HG03442 (cell line): ENCODE measurements around the gene GPT2.

Source experiments
- ATAC-seq: cut with Tn5 transposase; IDR thresholded peaks from one replicate; pipeline ENCODE4 v1.9.1; 2021; ENCODE audit warnings: mild to moderate bottlenecking, moderate library complexity; ENCODE audit not compliant: unreplicated experiment

GPT2 gene

GRCh38 chr16:46954562-46954961, 70.4 kb downstream of the GPT2 start:
- no peak for ATAC-seq

DNA sequence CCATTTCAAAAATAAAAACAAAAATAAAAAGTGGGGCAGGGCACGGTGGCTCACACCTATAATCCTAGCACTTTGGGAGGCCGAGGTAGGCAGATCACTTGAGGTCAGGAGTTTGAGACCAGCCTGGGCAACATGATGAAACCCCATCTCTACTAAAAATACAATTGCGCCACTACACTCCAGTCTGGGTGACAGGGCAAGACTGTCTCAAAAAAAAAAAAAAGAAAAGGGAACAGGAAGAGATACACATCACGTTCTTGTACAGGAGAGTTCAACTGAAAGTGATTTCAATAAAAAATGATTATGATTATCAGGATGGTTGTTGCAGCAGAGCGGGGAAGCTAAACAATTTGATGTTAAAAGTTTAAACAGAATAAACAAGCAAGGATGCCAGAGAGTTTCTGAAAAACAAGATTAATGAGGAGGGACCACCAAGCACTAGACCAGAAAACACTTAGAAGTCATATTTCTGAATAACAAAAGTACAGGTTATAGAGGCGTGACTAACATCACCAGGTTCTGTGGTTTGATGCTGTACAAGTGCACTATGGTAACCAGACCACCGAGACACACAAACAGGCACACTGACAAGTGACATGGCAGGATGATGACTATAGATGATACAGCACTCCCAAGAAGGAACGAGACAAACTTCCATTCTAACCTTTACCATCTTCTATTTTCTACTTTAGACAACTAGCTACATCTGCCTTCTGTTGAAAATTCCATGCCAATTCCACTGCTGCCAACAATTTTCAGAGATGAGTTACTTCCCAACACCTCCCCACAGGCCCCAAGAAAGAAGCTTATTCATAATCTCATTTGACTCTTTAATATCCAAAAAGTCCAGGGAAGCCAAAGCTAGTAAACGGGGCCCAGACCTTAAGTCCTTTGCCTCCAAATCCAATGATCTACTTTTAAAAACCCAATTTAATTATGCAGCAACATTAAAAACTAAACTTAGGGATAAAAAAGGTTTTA, 77.5 kb downstream of the GPT2 start:
- no peak for ATAC-seq

DNA sequence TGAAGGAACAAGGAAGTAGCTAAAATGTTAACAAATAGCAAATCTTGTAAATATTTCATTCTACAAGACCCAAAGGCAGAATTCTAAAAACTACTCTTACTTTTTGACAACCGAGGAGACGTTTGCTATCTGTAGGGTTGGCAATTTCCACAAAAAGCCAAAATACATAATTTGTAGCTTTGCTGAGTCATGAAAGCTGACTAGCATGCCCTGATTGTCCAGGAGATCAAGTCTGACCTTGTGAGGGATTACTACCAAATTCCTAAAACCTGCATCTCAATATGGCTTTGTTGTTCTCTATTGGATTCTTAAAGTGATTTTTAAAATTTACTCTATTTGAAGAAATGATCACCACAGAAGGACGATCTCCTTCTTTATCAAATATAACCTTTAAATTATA, 78.5 kb downstream of the GPT2 start:
- ATAC-seq, result no peak

DNA sequence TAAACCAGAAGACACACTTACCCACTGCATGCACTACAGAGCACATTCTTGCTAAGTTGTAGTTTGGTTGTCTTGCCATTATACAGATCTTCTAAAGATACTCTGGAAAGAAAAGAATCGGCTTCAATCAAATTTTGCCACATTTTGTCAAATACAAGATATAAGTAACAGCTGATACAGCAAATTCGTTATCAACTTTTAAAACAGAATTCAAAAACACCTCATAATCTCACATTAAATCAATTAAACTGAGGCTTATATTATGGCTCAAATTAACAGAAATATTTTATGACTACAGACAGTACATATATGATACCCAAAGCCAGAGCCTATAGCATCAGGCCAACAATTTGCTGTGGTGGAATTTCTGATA, 83.9 kb downstream of the GPT2 start:
- no peak for ATAC-seq

DNA sequence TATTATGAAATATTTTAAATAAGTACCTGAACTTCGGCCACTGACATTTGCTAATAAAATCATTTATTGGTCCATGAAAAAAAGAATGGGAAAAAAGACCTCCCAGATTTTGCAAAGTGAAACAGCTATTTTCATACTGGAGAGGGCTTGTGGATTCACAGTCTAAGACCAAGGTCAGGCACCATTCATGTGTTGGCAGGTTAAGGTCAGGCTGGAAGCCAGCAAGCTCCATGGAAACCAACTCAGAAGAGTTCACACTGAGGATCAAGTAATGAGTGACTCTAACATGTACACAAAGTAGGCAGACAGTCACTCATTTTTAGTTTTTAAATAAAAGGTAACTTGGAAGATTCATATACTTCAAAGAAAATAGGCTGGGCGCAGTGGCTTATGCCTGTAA, 85.9 kb downstream of the GPT2 start:
- ATAC-seq, result no peak

- no peak for ATAC-seq
Measured at GRCh38 chr16:46971271-46971670, 87.1 kb downstream of the GPT2 start.

DNA sequence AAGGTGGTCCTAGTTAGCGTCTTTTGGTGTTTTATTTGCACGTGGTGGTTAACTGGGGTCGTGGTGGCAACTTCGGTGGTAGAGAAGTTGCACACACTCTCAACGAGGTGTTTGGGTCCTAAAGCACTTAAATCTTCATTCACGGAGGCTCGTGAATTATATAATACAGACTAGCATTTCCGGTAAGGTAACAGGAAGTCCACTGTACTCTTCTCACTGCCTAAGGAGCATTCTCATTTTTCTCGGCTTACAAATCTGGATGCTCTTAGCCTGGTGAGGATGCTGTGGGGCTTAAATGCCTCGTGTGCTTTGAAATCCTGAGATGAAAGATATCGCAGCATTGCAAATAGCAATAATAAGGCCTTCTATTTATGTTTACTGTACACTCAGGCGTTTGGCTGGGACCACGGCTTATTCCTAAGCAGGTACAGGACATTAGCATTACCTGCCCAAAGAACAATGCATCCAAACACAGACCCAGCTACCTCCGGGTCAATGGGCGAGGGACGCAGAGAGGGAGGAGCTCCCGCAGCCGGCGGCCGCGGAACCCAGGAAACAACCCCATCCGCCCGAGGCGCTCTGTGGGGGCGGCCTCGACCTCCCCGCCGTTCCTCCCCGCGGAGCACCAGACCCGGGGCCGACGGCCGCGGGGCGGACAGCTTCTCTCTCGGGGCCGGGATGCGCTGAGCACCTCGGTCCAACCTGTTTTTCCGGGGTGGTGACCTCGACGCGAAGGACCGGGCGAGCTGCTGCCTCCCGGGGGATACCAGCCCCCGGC, 88.5 kb downstream of the GPT2 start:
- ATAC-seq, result peak; percentile 47

GRCh38 chr16:46973207-46973995, 89.2 kb downstream of the GPT2 start, which contains the start of gene DNAJA2:
Gene DNAJA2, minus strand, starts transcription at chr16:46973674. Its CDS starts 102 bp downstream, at chr16:46973572.
- ATAC-seq, result peak; percentile 83

DNA sequence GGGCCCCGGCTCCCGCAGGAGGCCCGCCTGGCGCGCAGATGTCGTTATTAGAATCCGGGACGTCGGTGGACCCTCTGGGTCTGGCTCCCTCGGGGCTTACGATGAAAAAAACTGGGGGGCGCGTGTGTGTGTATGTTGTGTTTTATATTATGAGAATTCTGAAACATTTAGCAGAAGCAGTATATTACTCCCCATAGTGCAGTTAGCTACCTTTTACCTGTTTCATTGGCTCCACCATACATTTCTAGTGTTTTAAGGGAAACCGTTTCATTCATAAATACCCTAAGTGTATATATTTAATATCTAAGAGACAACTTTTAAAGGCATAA, 89.8 kb downstream of the GPT2 start:
- ATAC-seq, result no peak

DNA sequence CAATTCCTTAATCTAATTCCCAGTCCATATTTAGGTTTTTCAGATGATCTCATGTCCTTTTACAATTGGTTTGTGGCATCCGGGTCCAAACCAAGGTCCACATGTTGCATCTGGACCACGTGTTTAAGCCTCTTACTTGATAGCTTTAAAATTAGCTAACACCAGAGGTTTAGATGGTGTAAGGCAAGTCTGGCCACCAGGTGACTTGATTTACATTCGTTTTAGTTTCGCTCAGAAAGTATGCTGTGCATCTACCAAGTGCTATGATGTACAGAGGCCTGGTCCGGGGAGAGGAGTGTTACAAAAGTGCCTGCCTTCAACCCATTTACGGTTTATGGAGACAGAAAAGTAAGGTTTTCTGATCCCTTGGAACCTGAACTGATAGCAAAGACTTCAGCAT, 90.2 kb downstream of the GPT2 start:
- no peak for ATAC-seq

DNA sequence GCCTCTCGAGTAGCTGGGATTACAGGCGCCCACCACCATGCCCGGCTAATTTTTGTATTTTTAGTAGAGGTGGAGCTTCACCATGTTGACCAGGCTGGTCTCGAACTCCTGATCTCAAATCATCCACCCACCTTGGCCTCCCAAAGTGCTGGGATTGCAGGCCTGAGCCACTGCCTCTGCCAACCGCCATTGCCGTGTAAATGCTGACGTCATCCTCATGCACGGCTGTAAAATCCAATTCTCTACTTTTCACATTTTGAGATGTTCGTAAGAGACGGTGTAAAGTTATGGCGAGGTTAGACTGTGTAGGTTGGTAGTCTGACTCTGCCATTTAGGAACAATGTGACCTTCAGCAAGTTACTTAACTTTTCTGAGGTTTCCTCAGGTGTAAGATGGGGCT, 91.0 kb downstream of the GPT2 start:
- ATAC-seq, result no peak

DNA sequence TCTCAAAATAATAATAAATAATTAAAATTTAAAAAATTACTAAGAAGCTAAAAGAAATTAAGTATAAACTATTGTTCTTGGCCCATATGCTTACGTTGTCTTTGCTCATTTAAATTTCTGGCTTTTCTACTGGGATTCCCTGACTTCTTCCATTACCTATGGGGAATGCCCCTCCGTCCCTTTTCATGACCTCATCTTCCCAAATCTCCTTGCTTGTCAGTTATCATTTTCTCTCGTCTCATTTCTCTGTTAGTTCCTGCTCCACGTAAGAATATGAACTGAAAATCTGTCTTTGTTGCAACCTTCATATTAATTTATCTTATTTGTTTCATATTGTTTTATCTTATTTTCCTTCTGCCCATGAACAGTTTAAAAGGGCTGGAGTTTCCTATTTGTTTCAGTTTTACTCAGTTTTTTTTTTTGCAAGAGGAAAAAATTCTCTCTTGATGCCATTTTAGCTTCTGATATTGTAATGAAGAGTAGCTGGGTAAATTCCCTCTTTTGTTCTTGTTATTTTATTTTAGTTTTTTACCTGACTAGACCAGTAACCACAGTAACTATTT, 91.8 kb downstream of the GPT2 start:
- no peak for ATAC-seq

DNA sequence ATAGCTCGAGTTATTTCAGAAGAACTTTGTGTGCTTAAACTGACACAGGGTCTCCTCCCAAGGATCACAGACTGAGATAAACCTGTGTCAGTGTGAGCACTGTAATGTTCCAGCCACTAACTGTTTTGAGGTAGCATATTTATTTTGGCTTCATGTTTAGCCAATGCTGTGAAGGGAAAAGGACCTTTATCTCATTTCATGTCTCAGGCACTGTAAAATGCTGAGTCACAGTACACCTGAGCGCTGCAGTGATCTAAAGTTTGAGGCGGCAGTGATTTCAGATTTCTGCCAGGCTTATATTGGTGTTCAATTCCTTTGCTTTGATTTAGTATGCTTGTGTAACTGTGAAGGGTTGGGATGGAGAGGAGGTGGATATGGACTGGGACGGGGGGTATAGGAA, 92.4 kb downstream of the GPT2 start:
- ATAC-seq, result no peak
